HT1080 (cell line): Measurements from ENCODE around the gene SLC47A2. TPM values are rescaled to one million over a fixed set of nuclear protein-coding genes. Genes with fewer than 3 reads are reported as not detected.
A peak's percentile ranks its signal among the peaks of the same experiment; 100 is the strongest.

Experiments
- DNase-seq: peaks from one replicate; pipeline ENCODE4 v3.0.0-alpha.2; 2015; ENCODE audit warnings: low read depth
- small RNA-seq: library from RNA; depleted of rRNA; stranded (forward); fragments of <200 nt; gene quantifications from one replicate; pipeline ENCODE3, GENCODE V24; 2014
- total RNA-seq: library from RNA; depleted of rRNA; stranded (reverse); fragments of >200 nt; shearing (Covaris generic); gene quantifications from 2 replicates; pipeline ENCODE4 v1.2.3, GENCODE V29; 2014; rRNA removed

SLC47A2 gene
- total RNA-seq, 1 experiment from 2014 or later: not detected

DNA sequence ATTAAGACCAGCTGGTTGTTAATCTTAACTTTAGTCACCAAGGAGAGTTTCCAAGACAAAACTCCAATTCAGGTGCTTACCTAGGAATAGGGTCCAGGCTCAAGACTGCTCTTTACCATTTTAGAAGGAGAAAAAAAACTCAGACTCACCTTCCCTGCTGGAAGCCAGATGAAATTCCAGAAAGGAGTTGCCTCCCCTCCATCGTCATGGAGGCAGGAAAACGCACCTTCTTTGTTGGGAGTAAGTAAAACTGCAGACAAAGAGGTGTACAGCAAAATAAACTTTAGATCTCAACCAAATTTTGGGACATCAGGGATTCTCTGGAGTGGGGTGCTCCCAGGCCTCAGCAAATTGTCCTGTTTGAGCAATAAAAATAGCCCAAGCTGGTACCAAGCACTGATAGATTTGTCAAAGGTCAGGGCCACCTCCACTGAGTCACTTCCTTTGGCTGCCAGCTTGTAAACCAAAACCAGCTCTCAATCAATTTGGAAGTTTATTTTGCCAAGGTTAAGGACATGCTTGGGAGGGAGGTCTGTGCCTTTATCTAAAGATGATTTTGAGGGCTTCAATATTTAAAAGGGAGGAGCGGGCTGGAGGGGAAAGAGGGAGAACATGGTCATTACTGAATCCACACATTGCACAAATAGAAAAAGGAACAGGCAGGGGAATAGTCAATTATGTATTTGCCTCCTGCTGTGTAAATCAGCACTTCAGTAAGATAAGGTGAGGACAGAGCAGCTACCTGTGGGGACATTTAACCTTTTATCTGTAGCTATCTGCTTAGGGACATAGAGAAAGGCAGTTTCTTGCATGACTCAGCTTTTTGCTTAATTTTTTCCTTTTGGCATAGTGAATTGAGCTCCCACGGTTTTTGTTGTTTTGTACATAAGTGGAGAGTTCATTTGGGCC is 69.3 kb downstream of the SLC47A2 start:
- peak; percentile 62 for DNase-seq

DNA sequence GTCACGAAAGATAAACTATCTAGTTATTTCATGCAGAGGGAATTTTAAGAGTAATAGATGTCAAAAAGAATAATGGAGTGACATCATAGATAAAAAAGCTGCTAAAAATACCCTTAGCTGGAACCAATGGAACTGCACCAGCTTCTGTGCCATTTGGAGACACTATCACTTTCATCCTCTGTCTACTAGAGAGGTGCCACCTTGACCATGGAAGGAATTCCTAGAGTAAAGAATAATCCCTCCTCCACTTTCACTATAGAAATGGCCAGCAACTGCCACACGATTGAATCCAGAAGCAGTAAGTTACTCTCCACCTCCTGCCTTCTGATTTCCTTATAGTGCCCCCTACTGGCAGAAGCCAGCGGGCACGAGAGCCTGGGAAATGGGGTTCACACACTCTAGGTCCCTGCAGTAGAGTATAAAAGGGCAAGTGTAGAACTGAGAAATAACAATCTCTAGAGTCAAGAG is 70.6 kb downstream of the SLC47A2 start:
- peak; percentile 11 for DNase-seq

DNA sequence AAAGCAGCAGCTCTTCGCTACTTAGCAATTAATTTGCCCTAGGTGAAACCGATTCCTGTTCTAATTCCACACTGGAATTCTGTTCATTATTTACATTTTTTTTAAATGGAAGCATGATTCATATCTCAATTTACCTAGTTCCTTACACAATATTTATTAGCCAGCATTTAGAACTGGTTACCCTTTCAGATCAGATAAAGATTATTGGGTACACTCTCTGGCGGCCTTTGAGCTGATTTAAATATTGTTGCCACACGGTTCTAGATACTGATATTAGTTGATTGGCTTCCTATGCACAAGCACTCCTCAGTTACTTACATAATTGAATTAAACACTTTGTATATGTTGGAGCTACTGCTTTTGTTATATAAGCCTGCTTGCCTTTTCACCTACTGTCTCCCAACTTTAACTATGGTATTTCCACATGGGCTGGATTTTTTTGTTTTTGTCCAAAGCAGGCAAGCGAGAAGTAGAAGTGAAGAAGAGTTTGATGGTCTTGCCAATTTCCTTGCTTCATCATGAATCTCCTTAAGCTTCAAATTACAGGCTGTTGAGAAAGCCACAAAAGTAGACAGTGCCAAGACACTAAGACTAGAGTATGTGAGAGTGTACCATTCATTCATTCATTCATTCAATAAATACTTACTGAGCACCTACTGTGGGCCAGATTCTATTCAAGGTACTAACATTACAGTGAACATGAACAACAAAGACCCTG is 71.7 kb downstream of the SLC47A2 start:
- DNase-seq: no peak

DNA sequence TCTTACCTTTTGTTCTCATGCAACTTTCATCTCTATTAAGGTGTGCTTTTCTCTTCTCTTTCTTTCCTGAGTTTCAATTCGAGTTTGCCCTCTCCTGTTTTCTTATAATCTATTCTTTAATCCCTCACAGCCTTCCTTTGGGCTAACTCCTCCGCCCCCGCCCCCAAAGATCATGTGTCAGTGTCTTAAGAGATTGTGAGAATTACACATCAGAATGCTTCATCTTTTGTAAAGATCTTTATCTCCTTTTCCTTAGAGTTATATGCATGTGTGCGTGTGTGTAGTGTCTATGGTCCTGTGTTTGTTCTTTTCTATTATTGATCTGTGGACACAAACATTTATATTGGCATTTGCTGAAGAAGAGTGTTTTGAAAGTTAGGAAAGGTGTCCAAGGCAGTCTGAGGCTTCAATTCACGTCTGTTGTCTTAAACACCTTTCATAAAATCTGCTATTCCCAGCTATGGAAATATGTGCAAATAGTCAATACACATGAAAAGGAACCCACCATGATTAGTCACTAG is 74.0 kb downstream of the SLC47A2 start:
- no peak for DNase-seq

DNA sequence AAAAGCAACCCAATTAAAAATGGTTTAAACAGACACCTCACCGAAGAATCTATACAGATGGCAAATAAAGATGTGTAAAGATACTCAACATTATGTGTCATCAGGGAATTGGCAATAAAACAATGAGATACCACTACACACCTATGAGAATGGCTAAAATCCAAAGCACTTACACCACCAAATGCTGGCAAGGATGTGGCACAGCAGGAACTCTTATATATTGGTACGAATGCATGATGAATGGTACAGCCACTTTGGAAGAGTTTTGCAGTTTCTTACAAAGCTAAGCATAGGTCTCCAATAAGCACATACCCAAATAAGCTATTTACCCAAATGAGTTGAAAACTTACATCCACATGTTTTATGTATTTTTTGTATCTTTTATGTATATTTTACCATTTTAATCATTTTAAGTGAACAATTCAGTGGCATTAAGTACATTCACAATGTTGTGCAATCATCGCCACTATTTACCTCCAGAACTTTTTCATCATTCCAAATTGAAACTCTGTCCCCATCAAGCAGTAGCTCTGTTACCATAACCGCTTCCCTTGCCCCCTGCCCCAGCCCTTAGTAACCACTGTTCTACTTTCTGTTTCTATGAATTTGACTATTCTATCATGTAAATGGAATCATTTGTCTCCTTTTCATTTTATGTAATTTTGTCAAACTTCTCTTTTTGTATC is 74.6 kb downstream of the SLC47A2 start:
- DNase-seq: no peak

DNA sequence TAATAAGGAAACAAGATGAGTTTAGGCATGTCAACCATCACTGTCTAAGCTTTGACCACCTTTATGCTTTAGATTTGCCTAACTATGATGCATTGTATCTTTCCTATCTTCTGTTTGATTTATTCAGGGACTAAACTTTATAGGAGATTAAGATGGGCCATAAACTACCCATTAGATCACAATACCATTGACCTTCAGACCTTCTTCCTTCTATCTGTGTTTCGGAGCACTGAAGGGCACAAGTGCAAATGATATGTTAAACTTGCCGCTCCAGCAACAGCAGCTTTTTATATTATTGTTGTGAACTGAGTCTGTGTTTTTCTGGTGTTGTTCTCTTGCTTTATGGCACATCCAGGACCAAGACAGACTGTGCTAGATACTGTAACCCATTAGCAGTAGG is 84.5 kb downstream of the SLC47A2 start:
- DNase-seq: no peak

- peak; percentile 15 for DNase-seq
Observed at GRCh38 chr17:19630661-19631060, 85.7 kb downstream of the SLC47A2 start.

GRCh38 chr17:19630035-19630434 is 86.3 kb downstream of the SLC47A2 start:
- no peak for DNase-seq

GRCh38 chr17:19629449-19629848 is 86.9 kb downstream of the SLC47A2 start:
- DNase-seq: no peak

Small RNAs within 50 kb of the gene (small RNA-seq; reads per million reads assigned to genes)
- gene RF00322: not detected

Other genes with a start within 250 kb of the SLC47A2 start
- gene SLC47A1, start 182.7 kb downstream of the SLC47A2 start, total RNA-seq: not detected in 2 replicates
- gene ALDH3A2, start 67.8 kb downstream of the SLC47A2 start, total RNA-seq: 34.3 and 60.4 TPM in 2 replicates
- 0.85 TPM in 1 of 2 replicates, not detected in the other for gene ALDH3A1, start 31.7 kb upstream of the SLC47A2 start, total RNA-seq
- gene ULK2, start 151.4 kb upstream of the SLC47A2 start, total RNA-seq: 1.9 and 4.9 TPM in 2 replicates